ENCODE results near the gene COQ8A. TPM values are rescaled to one million over a fixed set of nuclear protein-coding genes. Genes with fewer than 3 reads are reported as not detected.

Gene COQ8A
- total RNA-seq, 1 experiment from 2014 or later: 35.3 TPM

- TF ChIP-seq TCF7L2 (IDR thresholded peaks at IDR 0.05; ENCODE audit: borderline replicate concordance, extremely low read depth, insufficient read depth, insufficient read length) (no peak), SRF (IDR thresholded peaks at IDR 0.05; ENCODE audit: low read depth) (no peak), JUND (IDR thresholded peaks at IDR 0.05) (no peak), ZNF274 (IDR thresholded peaks at IDR 0.05; ENCODE audit: low read depth, low read length) (no peak), CBX3 (IDR thresholded peaks at IDR 0.05; ENCODE audit: low read depth) (no peak), EZH2phosphoT487 (IDR thresholded peaks at IDR 0.05; ENCODE audit: borderline replicate concordance) (no peak), ZBTB33 (IDR thresholded peaks at IDR 0.05; ENCODE audit: extremely low read depth, insufficient replicate concordance, low read length) (no peak)
These were observed 11.4 kb downstream of the COQ8A start (continued) for GRCh38 chr1:226951286-226952117.

- intact Hi-C loops (cut with micrococcal nuclease): no loop called here
- Histone ChIP-seq H2AFZ (ENCODE audit: low read depth, low read length, poor library complexity, severe bottlenecking) (no peak overlapping the region), H3K9me3 (ENCODE audit: control insufficient read depth in 1 of 2, insufficient read depth in 1 of 2, low read depth in 1 of 2, low read length in 2 of 2) (no peaks in the 10 kb centered on the region), H3K9me2 (ENCODE audit: insufficient read depth) (no peaks in the 10 kb centered on the region), H3K4me2 (ENCODE audit: low read length) (no peak overlapping the region), H3K27me3 (ENCODE audit: insufficient read depth, low read length) (no peaks in the 10 kb centered on the region), H3K4me1 (ENCODE audit: control insufficient read depth in 1 of 2, insufficient read depth in 2 of 2, low read length in 2 of 2) (no peaks in the 10 kb centered on the region), H3K79me2 (ENCODE audit: insufficient read depth, low read length) (0 out of 2 replicates have a peak, but pooled peaks cover 3% of the 10 kb centered on the region), H4K20me1 (ENCODE audit: insufficient read depth) (no peaks in the 10 kb centered on the region), H3K9ac (ENCODE audit: low read length) (no peak overlapping the region), H3K36me3 (ENCODE audit: control insufficient read depth in 1 of 2, insufficient read depth in 2 of 2, low read length in 2 of 2) (no peaks in the 10 kb centered on the region), H3K4me3 (replicated peaks in 1 of 2; ENCODE audit: low read depth in 1 of 2, low read length in 2 of 2) (no peak overlapping the region), H3K27ac (ENCODE audit: low read depth, low read length) (no peak overlapping the region)
- RAD21 ChIA-PET (ENCODE audit: low non-redundant PET in 1 of 2, low total read pairs in 2 of 2, uncharacterized antibody in 2 of 2, unreplicated experiment in 2 of 2): no interaction called here
- BruUV-seq (replicated peaks): no TSS peak
- POLR2A ChIA-PET: no interaction called here
- DNase-seq (ENCODE audit: low read depth, low spot score): no peak
- CTCF ChIA-PET: no interaction called here
- no peak for ATAC-seq
- TF ChIP-seq ZBTB33 (IDR thresholded peaks at IDR 0.05; ENCODE audit: extremely low read depth, insufficient replicate concordance, low read length) (no peak), ZFX (IDR thresholded peaks at IDR 0.05) (no peak), JUND (IDR thresholded peaks at IDR 0.05) (no peak), EZH2phosphoT487 (IDR thresholded peaks at IDR 0.05; ENCODE audit: borderline replicate concordance) (no peak), TCF7L2 (IDR thresholded peaks at IDR 0.05; ENCODE audit: borderline replicate concordance, extremely low read depth, insufficient read depth, insufficient read length) (no peak), EZH2 (IDR thresholded peaks at IDR 0.05) (no peak), ELF1 (IDR thresholded peaks at IDR 0.05; ENCODE audit: borderline replicate concordance, low read depth) (no peak), REST (IDR thresholded peaks at IDR 0.05; ENCODE audit: low read depth) (no peak), YY1 (IDR thresholded peaks at IDR 0.05; ENCODE audit: extremely low read depth, insufficient replicate concordance, low read depth, low read length) (no peak), FOSL1 (IDR thresholded peaks at IDR 0.05; ENCODE audit: low read depth) (no peak), RAD21 (IDR thresholded peaks at IDR 0.05; ENCODE audit: low read depth) (no peak), SP1 (IDR thresholded peaks at IDR 0.05; ENCODE audit: low read depth) (no peak), ATF3 (IDR thresholded peaks at IDR 0.05) (no peak), POLR2A (IDR thresholded peaks at IDR 0.05; ENCODE audit: borderline replicate concordance, extremely low read depth, insufficient read depth, insufficient read length) (no peak)
These were observed 12.0 kb downstream of the COQ8A start for GRCh38 chr1:226952118-226952441.
